GM18861 (cell line): ENCODE results near the gene SRD5A3.
"Not testable (repeated sequence)": the region's sequence is repeated elsewhere in the genome, so short reads cannot be mapped to it uniquely, and the experiment has no call there.

Source experiments
- ATAC-seq: cut with Tn5 transposase; IDR thresholded peaks from one replicate; pipeline ENCODE4 v1.9.1; 2021; ENCODE audit not compliant: unreplicated experiment

The SRD5A3 gene

GRCh38 chr4:55345054-55345453 is 988 bp upstream of the SRD5A3 start:
- no peak for ATAC-seq

GRCh38 chr4:55346851-55347255 is 811 bp downstream of the SRD5A3 start:
- peak; percentile 0 for ATAC-seq

- ATAC-seq: no peak
Observed at GRCh38 chr4:55347610-55348228, 1.7 kb downstream of the SRD5A3 start.

GRCh38 chr4:55348466-55348865 is 2.4 kb downstream of the SRD5A3 start:
- ATAC-seq: no peak

DNA sequence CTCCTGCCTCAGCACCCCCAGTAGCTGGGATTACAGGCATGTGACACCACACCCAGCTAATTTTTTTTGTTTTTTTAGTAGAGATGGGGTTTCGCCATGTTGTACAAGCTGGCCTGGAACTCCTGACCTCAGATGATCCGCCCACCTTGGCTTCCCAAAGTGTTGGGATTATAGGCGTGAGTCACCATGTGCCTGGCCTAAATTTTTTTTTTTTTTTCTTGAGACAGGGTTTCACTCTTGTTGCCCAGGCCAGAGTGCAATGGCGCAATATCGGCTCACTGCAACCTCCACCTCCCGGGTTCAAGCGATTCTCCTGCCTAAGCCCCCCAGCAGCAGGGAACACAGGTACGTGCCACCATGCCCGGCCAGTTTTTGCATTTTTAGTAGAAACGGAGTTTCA is 4.8 kb downstream of the SRD5A3 start:
- ATAC-seq: not testable (repeated sequence)

DNA sequence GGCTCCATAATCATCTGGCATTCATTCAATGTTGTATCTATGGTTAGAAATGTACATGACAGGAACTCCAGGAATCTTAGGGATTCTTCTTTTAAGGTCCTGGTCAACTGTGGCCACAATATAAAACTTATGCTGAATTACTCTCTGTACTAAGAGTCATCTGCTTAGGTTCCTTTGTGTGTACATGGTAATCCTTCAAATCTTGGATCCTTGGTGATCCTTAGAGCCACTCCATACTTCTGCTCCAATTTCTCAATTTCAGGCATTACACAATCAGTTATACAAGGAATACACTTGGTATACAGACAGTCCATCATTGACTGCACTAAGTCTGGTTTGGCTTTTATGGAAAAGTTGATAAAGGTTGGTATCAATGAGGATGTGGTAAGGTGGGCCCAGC is 5.8 kb downstream of the SRD5A3 start:
- ATAC-seq: no peak

GRCh38 chr4:55352726-55353125 is 6.7 kb downstream of the SRD5A3 start:
- ATAC-seq: no peak

GRCh38 chr4:55353228-55353747 is 7.2 kb downstream of the SRD5A3 start:
- ATAC-seq: not testable (repeated sequence)

GRCh38 chr4:55354648-55355047 is 8.6 kb downstream of the SRD5A3 start:
- no peak for ATAC-seq

- no peak for ATAC-seq
Observed at GRCh38 chr4:55355555-55355954, 9.5 kb downstream of the SRD5A3 start.

DNA sequence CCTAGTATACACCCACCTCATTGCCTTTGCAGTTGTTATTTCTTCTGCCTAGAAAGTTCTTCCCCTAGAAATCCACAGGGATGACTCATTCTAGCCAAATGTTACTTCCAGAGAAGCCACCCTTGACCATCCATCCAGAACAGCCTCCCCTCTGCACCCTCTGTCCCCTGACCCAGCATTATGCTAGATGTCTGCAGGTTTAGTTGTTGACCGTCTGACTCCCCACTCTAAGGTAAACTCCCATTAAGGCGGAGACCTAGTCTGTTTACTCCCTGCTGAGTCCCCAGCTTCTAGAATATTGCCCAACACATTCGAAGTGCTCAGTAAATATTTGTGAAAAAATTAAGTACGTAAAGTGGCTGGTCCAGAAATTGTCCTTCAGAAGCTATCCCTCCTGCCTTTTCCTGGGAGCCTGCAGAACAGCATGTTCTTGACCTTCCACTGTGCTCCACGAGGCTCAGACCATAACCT is 11.0 kb downstream of the SRD5A3 start:
- ATAC-seq: no peak

- no peak for ATAC-seq
Observed at GRCh38 chr4:55358246-55358645, 12.2 kb downstream of the SRD5A3 start.

DNA sequence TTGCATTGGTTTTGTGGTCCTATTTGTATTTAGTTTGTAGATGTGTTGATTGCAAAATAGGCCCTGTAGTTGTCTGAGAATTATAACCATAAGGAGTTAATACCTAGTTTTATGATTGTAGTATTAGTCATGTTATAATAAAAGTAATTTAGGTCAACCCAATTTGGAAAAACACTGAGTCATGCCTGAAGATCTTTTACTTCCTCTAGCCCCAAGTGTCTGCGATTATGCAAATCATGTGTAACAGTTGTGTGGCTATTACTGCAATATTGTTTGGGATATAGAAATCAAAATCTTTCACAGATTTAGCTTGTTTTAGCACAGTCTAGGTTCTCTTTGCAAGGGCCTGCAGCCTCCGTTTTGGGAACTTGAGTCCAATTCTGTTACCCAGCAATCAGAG is 12.6 kb downstream of the SRD5A3 start:
- peak; percentile 88 for ATAC-seq

- ATAC-seq: no peak
Observed at GRCh38 chr4:55359397-55359916, 13.4 kb downstream of the SRD5A3 start.

DNA sequence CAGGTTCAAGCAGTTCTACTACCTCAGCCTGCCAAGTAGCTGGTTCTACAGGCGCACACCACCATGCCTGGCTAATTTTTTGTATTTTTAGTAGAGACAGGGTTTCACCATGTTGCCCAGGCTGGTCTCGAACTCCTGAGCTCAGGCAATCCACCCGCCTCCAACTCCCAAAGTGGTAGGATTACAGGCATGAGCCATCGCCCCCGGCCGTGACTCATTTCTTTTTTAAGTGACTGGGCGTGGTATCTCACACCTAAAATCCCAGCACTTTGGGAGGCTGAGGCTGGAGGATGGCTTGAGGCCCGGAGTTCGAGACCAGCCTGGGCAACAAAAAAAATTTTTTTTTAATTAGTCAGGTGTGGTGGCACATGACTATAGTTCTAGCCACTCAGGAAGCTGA is 16.9 kb downstream of the SRD5A3 start:
- ATAC-seq: not testable (repeated sequence)

DNA sequence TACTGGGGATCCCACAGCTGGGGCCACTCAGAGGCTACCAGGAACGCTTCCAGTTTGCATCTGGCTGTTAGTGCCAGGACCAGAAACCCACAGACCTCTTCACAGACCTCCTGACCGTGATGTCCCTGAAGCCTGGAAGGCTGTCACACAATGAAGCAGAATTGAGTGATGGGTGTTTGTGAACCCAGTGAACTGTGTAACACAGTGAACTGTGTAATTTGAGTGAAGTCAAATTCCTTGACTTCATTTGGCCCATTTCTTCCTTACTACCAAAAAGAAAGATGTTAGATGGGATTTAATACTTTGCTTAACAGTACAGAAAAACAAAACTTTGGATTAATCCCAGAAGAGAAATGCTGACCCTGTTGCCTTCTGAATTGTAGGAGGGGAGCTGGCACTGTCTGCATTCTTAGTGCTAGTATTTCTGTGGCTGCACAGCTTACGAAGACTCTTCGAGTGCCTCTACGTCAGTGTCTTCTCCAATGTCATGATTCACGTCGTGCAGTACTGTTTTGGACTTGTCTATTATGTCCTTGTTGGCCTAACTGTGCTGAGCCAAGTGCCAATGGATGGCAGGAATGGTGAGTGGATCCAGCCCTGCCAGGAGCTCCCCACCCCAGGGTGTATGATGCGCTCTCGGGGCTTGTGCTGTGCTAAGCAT is 17.8 kb downstream of the SRD5A3 start:
- no peak for ATAC-seq

DNA sequence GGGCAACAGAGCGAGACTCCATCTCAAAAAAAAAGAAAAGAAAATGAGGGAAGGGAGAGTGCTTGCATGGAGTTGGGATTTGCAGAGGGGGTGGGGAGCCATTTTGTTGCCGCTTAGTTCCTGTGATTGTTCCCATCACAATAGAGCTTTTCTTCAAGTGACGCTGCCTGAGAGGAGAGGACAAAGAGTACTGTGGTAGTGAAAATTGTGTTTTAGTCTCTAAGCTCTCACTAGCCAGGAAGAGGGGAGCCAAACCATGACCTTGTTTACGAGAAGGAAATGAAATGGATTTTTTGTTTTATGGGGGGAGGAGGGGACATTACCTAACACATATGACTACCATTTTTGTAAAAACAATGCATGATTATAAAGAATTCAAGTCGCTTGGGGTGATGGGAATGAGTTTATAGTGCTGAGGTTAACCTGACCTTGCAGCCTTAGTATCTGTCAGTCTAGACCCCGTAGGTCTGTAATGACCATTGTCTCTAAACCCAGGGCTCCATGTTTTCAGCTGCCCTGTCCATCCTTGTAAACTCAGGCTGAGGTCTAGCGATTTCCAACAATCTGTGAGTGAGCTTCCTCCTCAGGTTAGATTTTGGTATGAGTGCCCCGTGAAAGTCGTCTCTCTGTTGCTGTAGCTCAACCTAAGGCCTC is 18.8 kb downstream of the SRD5A3 start:
- ATAC-seq: no peak

- ATAC-seq: no peak
Observed at GRCh38 chr4:55365345-55365728, 19.3 kb downstream of the SRD5A3 start.

DNA sequence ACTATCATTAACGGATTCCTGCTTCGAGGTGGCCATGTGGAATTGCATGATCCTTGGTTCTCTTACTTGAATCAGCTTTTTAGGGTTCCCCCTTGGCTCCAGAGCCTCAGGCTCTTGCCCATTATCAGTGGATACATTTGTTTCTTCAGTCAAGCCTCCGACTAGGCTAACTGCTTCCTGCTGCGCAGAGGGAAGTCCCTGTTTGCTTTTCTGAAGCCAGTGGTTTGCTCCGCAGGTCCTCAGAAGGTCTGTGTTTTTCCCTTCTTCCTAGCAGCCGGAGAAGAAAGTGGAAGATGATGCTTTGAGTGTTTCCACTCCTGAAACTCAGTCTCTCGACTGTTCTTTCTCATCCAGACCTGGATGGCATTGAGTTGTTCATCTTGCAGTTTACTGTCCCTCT is 20.6 kb downstream of the SRD5A3 start:
- ATAC-seq: no peak

DNA sequence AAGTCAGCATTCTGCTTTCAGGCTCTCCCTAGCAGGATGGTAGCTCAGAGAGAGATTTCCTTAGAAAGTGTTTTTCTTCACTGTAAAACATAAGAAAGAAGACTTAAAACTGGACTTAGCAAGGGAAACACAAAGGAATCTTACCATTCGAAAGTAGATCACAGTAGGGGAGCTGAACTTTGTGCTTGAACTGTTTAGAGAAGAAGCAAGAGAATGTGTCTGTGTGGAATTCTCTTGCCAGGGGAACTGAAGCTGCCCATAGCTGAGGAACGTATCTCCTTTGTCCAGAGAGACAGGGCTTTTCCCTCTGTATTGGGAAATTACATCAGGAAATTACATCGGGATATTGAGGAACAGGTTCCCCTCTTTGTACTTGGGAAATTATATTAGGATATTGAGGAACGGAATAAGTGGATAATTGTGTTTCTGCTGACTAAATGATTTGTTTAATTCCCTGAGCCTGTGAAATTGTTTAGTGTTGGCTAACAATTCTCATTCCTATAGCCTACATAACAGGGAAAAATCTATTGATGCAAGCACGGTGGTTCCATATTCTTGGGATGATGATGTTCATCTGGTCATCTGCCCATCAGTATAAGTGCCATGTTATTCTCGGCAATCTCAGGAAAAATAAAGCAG is 21.2 kb downstream of the SRD5A3 start:
- no peak for ATAC-seq

DNA sequence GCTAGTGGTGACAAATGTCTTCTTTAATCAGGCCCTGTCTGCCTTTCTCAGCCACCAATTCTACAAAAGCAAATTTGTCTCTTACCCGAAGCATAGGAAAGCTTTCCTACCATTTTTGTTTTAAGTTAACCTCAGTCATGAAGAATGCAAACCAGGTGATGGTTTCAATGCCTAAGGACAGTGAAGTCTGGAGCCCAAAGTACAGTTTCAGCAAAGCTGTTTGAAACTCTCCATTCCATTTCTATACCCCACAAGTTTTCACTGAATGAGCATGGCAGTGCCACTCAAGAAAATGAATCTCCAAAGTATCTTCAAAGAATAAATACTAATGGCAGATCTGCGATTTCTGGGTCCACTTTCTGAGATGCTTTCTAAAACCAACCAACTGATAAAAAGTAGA is 23.9 kb downstream of the SRD5A3 start:
- no peak for ATAC-seq
